ENCODE data around the gene FRMD8. TPM values are rescaled to one million over a fixed set of nuclear protein-coding genes. Genes with fewer than 3 reads are reported as not detected.

Gene FRMD8
- polyA plus RNA-seq, 1 donor (not counting 4 experiments of a cell fraction or from before 2014, with no cell fraction given), result 24.1 TPM

DNA sequence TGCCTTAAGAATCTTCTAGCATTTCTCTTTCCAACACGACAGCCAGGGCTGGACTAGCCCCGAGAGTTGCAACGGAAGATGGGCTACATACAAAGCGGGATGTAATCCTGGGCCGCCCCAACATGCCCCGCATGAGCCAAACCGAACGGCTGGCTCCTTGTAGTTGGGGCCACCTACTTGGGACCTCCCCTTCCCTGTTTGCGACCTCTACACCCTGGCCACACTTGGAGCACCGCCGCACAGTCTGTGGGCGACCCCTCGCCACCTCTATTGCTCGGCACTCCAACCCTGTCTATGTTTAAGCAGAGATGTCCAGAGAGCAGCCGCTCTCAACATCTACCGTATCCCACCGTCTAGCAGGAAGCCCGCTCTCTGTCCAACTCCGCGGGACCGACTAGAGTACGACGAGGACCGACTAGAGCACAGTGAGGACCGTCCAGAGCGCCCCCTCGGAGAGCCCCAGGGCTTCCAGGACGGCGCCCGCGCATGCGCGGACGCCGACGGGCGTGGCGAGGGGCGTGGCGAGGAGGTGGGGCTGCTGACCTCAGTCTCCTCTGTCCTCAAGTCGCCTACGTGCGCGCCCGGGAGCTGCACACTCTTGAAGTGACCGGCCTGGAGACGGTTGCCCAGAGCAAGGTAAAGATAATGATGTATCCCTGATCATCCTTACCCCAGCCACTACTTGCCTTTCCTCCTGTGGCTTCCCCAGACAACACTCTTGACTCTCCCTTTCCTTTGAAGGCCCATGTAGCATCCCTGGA, 68.4 kb downstream of the FRMD8 start:
- H3K4me1 ChIP-seq (ENCODE audit: control insufficient read depth, extremely low read depth, insufficient read depth, low read length), result peaks cover 27% of the 10 kb centered on the region
- H3K27me3 ChIP-seq (ENCODE audit: control insufficient read depth, extremely low read depth, insufficient read depth, low read length), result no peaks in the 10 kb centered on the region
- dilution Hi-C loops (cut with MboI; ENCODE audit: extremely low pct_ligation_motif_present, low sequenced_read_pairs), result no loop called here
- H3K9me3 ChIP-seq (ENCODE audit: control insufficient read depth, low read depth, low read length), result no peaks in the 10 kb centered on the region
- H3K9ac ChIP-seq (ENCODE audit: control insufficient read depth, extremely low read depth, insufficient read depth, low read length), result peak overlapping the region; percentile 82
- H3K9me1 ChIP-seq (ENCODE audit: control insufficient read depth, extremely low read depth, insufficient read depth, low read length), result peaks cover 3% of the 10 kb centered on the region
- TF ChIP-seq CTCF (optimal IDR thresholded peaks at IDR 0.05 in 1 of 3, IDR thresholded peaks at IDR 0.05 in 1 of 3, conservative IDR thresholded peaks at IDR 0.05 in 1 of 3; ENCODE audit: extremely low read depth in 1 of 3, insufficient read depth in 2 of 3, low read length in 3 of 3) (peak in 1 of 3 experiments; percentile 16), EZH2 (IDR thresholded peaks at IDR 0.05; ENCODE audit: low read length) (no peak)
- no peaks in the 10 kb centered on the region for H3K79me2 ChIP-seq (ENCODE audit: control insufficient read depth, insufficient read depth, low read length)
- peak overlapping the region; percentile 71 for H3K27ac ChIP-seq (ENCODE audit: control insufficient read depth, insufficient read depth, low read length)
- H3K4me3 ChIP-seq (ENCODE audit: control insufficient read depth in 2 of 3, extremely low read depth in 1 of 3, insufficient read depth in 2 of 3, low read depth in 1 of 3, low read length in 3 of 3), result peak overlapping the region; percentile 40 to 71 (median 67)
- peak overlapping the region; percentile 90 for H2AFZ ChIP-seq (ENCODE audit: control insufficient read depth, low read length)
- FAIRE-seq (no peak), DNase-seq (ENCODE audit: low read depth, low spot score) (no peak)
- H3K36me3 ChIP-seq (ENCODE audit: control insufficient read depth in 2 of 2, extremely low read depth in 1 of 2, insufficient read depth in 2 of 2, low read length in 2 of 2), result no peaks in the 10 kb centered on the region
- peak overlapping the region; percentile 87 for H3K4me2 ChIP-seq (ENCODE audit: control insufficient read depth, extremely low read depth, insufficient read depth, low read depth, low read length)
- H4K20me1 ChIP-seq (ENCODE audit: control insufficient read depth, extremely low read depth, insufficient read depth, low read length), result no peaks in the 10 kb centered on the region

GRCh38 chr11:65456418-65456817, 70.0 kb downstream of the FRMD8 start:
- no peak for TF ChIP-seq CTCF (optimal IDR thresholded peaks at IDR 0.05 in 1 of 3, IDR thresholded peaks at IDR 0.05 in 1 of 3, conservative IDR thresholded peaks at IDR 0.05 in 1 of 3; ENCODE audit: extremely low read depth in 1 of 3, insufficient read depth in 2 of 3, low read length in 3 of 3)
- no peak for TF ChIP-seq EZH2 (IDR thresholded peaks at IDR 0.05; ENCODE audit: low read length)
- H3K4me1 ChIP-seq (ENCODE audit: control insufficient read depth, extremely low read depth, insufficient read depth, low read length), result peaks cover 27% of the 10 kb centered on the region
- H2AFZ ChIP-seq (ENCODE audit: control insufficient read depth, low read length), result no peak overlapping the region
- no peak overlapping the region for H3K9ac ChIP-seq (ENCODE audit: control insufficient read depth, extremely low read depth, insufficient read depth, low read length)
- no peak for DNase-seq (ENCODE audit: low read depth, low spot score)
- H3K79me2 ChIP-seq (ENCODE audit: control insufficient read depth, insufficient read depth, low read length), result no peaks in the 10 kb centered on the region
- no peaks in the 10 kb centered on the region for H3K27me3 ChIP-seq (ENCODE audit: control insufficient read depth, extremely low read depth, insufficient read depth, low read length)
- no peaks in the 10 kb centered on the region for H3K36me3 ChIP-seq (ENCODE audit: control insufficient read depth in 2 of 2, extremely low read depth in 1 of 2, insufficient read depth in 2 of 2, low read length in 2 of 2)
- no peaks in the 10 kb centered on the region for H4K20me1 ChIP-seq (ENCODE audit: control insufficient read depth, extremely low read depth, insufficient read depth, low read length)
- H3K4me3 ChIP-seq (ENCODE audit: control insufficient read depth in 2 of 3, extremely low read depth in 1 of 3, insufficient read depth in 2 of 3, low read depth in 1 of 3, low read length in 3 of 3), result no peak overlapping the region
- H3K9me3 ChIP-seq (ENCODE audit: control insufficient read depth, low read depth, low read length), result no peaks in the 10 kb centered on the region
- dilution Hi-C loops (cut with MboI; ENCODE audit: extremely low pct_ligation_motif_present, low sequenced_read_pairs), result no loop called here
- H3K4me2 ChIP-seq (ENCODE audit: control insufficient read depth, extremely low read depth, insufficient read depth, low read depth, low read length), result no peak overlapping the region
- FAIRE-seq, result no peak
- peaks cover 3% of the 10 kb centered on the region for H3K9me1 ChIP-seq (ENCODE audit: control insufficient read depth, extremely low read depth, insufficient read depth, low read length)
- no peak overlapping the region for H3K27ac ChIP-seq (ENCODE audit: control insufficient read depth, insufficient read depth, low read length)
